Measurements from ENCODE around the gene SSBP3.

DNA sequence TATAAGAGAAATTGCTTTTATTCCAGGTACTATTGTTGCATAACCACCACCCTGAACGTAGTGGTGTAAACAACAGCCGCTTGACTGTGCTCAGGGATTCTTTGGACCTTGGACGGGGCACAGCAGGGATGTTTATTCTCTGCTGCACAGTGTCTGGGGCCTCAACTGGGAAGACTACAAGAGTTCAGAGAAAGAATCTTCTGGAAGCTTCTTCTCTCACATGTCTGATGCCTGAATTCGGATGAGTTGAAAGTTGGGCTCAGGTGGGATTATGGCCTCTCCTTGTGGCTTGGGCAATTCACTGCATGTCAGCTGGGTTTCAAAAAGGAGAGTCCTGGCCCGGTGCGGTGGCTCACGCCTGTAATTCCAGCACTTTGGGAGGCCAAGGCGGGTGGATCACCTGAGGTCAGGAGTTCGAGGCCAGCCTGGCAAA is 19.0 kb upstream of the SSBP3 start:
- no peak for TF ChIP-seq POLR2A (IDR thresholded peaks at IDR 0.05)
- TF ChIP-seq, protein P1, sequence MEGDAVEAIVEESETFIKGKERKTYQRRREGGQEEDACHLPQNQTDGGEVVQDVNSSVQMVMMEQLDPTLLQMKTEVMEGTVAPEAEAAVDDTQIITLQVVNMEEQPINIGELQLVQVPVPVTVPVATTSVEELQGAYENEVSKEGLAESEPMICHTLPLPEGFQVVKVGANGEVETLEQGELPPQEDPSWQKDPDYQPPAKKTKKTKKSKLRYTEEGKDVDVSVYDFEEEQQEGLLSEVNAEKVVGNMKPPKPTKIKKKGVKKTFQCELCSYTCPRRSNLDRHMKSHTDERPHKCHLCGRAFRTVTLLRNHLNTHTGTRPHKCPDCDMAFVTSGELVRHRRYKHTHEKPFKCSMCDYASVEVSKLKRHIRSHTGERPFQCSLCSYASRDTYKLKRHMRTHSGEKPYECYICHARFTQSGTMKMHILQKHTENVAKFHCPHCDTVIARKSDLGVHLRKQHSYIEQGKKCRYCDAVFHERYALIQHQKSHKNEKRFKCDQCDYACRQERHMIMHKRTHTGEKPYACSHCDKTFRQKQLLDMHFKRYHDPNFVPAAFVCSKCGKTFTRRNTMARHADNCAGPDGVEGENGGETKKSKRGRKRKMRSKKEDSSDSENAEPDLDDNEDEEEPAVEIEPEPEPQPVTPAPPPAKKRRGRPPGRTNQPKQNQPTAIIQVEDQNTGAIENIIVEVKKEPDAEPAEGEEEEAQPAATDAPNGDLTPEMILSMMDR (IDR thresholded peaks at IDR 0.05): peak in 2 of 6 experiments; percentile 15 to 34
